Measurements from ENCODE around the gene ABLIM2. TPM values are rescaled to one million over a fixed set of nuclear protein-coding genes. Genes with fewer than 3 reads are reported as not detected.

The ABLIM2 gene
- total and polyA plus RNA-seq, 2 donors (not counting 1 experiment from before 2014, with no cell fraction given): 3.3 to 79.0 TPM

DNA sequence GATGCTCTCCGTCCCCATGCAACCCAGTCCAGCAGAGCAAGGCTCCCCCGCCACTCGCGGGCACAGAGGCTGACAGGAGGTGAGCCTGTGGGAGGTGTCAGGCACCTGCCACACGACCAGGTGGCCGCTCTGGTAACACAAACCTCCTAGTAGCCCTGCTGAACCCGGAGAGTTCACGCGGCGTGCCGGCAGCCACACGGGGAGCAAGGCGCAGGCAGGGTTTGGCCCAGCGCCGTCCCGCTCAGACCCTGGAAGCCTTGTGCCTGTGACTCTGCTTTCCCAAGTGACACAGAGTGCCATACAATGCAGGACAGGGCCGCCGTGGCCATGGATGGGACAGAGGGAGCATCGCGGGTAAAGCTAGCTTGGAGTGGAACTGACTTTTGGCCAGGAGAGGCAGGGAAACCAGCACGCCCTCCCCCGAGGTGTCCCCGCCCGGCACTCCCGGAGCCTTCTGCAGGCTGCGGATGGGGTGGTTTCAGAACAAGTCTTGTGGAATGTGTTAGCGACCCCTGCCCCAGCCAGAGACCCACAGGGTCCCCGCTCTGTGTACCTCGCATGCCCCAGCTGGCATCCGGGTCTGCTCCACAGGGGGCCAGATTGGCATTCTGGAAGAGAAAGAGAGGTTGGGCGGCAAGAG lies 174.2 kb downstream of the ABLIM2 start:
- H3K9me3 ChIP-seq (ENCODE audit: control extremely low read depth in 1 of 3, control insufficient read depth in 2 of 3, insufficient read depth in 1 of 3, low read length in 2 of 3): peaks cover 0 to 7% (median 0%) of the 10 kb centered on the region in 3 donors
- H3K4me2 ChIP-seq (replicated peaks; ENCODE audit: low read depth, low read length, poor library complexity, severe bottlenecking): no peak overlapping the region
- no peaks in the 10 kb centered on the region for H4K20me1 ChIP-seq (ENCODE audit: control insufficient read depth, insufficient read depth, low read length, poor library complexity, severe bottlenecking)
- H3K27me3 Mint-ChIP-seq: peaks cover 24% of the 10 kb centered on the region
- H3K4me3 ChIP-seq (ENCODE audit: control extremely low read depth in 1 of 5, extremely low read depth in 1 of 5, insufficient read depth in 1 of 5, low read depth in 2 of 5, low read length in 4 of 5): no peak overlapping the region
- no peak overlapping the region for H3K4me3 Mint-ChIP-seq
- peaks cover 0 to 5% (median 0%) of the 10 kb centered on the region in 4 experiments for H3K27me3 ChIP-seq (replicated peaks in 1 of 4; ENCODE audit: control extremely low read depth in 1 of 4, control insufficient read depth in 3 of 4, insufficient read depth in 4 of 4, low read length in 3 of 4)
- no peak overlapping the region for H3K27ac Mint-ChIP-seq
- POLR2A ChIA-PET: no interaction called here
- no peaks in the 10 kb centered on the region for H3K36me3 ChIP-seq (replicated peaks in 1 of 2; ENCODE audit: control extremely low read depth in 1 of 2, control insufficient read depth in 1 of 2, extremely low read depth in 1 of 2, insufficient read depth in 2 of 2, low read length in 1 of 2)
- H3K79me2 ChIP-seq (ENCODE audit: control insufficient read depth, insufficient read depth, low read length): no peaks in the 10 kb centered on the region
- intact Hi-C loops (cut with micrococcal nuclease): no loop called here
- no peak overlapping the region for H3K27ac ChIP-seq (ENCODE audit: low read length in 2 of 2)
- CTCF ChIA-PET: no interaction called here
- no peak for TF ChIP-seq CTCF (IDR thresholded peaks at IDR 0.05)
- TF ChIP-seq EZH2 (IDR thresholded peaks at IDR 0.05; ENCODE audit: borderline replicate concordance, insufficient read depth, low read depth, low read length, poor library complexity, severe bottlenecking): no peak
- DNase-seq: no peak
- ATAC-seq (ENCODE audit: low read depth): no peak
- no peak overlapping the region for H2AFZ ChIP-seq (ENCODE audit: insufficient read depth, low read depth, low read length, poor library complexity, severe bottlenecking)
- no peaks in the 10 kb centered on the region for H3K4me1 ChIP-seq (ENCODE audit: control insufficient read depth in 2 of 2, insufficient read depth in 2 of 2, low read length in 2 of 2)
- H3K9me3 Mint-ChIP-seq (ENCODE audit: insufficient read depth): no peaks in the 10 kb centered on the region
- no peak overlapping the region for H3K9ac ChIP-seq (ENCODE audit: low read length)
- 90% methylated on average over 31 of the region's 31 CpGs for WGBS (ENCODE audit: insufficient coverage)
- H3K4me1 Mint-ChIP-seq: no peaks in the 10 kb centered on the region

DNA sequence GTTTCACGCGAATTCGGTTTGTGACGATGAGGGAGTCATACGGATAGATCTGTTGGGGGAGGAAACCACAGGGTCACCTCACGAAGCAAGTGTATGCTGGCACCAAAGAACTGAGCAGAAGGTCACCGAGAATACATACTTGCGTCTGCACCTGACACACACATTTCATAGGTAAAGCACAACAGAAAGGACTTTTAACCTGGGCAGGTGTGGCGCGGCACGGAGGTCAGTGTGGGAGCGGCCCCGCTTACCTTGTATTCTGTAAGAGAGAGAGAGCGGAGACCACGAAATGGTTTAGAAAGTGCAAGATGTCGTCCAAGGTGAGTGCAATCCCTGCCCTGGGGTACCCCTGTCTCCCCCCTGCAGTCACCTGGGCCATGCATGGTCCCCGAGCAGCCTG lies 175.3 kb downstream of the ABLIM2 start:
- no peaks in the 10 kb centered on the region for H3K9me3 Mint-ChIP-seq (ENCODE audit: insufficient read depth)
- Histone ChIP-seq H3K27ac (ENCODE audit: low read length in 2 of 2) (no peak overlapping the region), H3K4me1 (ENCODE audit: control insufficient read depth in 2 of 2, insufficient read depth in 2 of 2, low read length in 2 of 2) (no peaks in the 10 kb centered on the region), H3K9me3 (ENCODE audit: control extremely low read depth in 1 of 3, control insufficient read depth in 2 of 3, insufficient read depth in 1 of 3, low read length in 2 of 3) (peaks cover 0 to 3% (median 0%) of the 10 kb centered on the region in 3 donors), H3K4me2 (replicated peaks; ENCODE audit: low read depth, low read length, poor library complexity, severe bottlenecking) (no peak overlapping the region), H3K36me3 (replicated peaks in 1 of 2; ENCODE audit: control extremely low read depth in 1 of 2, control insufficient read depth in 1 of 2, extremely low read depth in 1 of 2, insufficient read depth in 2 of 2, low read length in 1 of 2) (no peaks in the 10 kb centered on the region), H2AFZ (ENCODE audit: insufficient read depth, low read depth, low read length, poor library complexity, severe bottlenecking) (no peak overlapping the region), H3K4me3 (ENCODE audit: control extremely low read depth in 1 of 5, extremely low read depth in 1 of 5, insufficient read depth in 1 of 5, low read depth in 2 of 5, low read length in 4 of 5) (no peak overlapping the region), H3K9ac (ENCODE audit: low read length) (no peak overlapping the region), H3K27me3 (replicated peaks in 1 of 4; ENCODE audit: control extremely low read depth in 1 of 4, control insufficient read depth in 3 of 4, insufficient read depth in 4 of 4, low read length in 3 of 4) (peaks cover 0 to 5% (median 0%) of the 10 kb centered on the region in 4 experiments), H4K20me1 (ENCODE audit: control insufficient read depth, insufficient read depth, low read length, poor library complexity, severe bottlenecking) (no peaks in the 10 kb centered on the region), H3K79me2 (ENCODE audit: control insufficient read depth, insufficient read depth, low read length) (no peaks in the 10 kb centered on the region)
- WGBS (ENCODE audit: insufficient coverage): 91% methylated on average over 14 of the region's 17 CpGs
- CTCF ChIA-PET: no interaction called here
- H3K4me3 Mint-ChIP-seq: no peak overlapping the region
- no peak overlapping the region for H3K27ac Mint-ChIP-seq
- intact Hi-C loops (cut with micrococcal nuclease): no loop called here
- no peak for ATAC-seq (ENCODE audit: low read depth)
- no peak for TF ChIP-seq CTCF (IDR thresholded peaks at IDR 0.05)
- TF ChIP-seq EZH2 (IDR thresholded peaks at IDR 0.05; ENCODE audit: borderline replicate concordance, insufficient read depth, low read depth, low read length, poor library complexity, severe bottlenecking): no peak
- POLR2A ChIA-PET: no interaction called here
- peaks cover 25% of the 10 kb centered on the region for H3K27me3 Mint-ChIP-seq
- no peak for DNase-seq
- H3K4me1 Mint-ChIP-seq: no peaks in the 10 kb centered on the region
